KBM-7 (cell line): ENCODE data around the gene DGKB.

Experiments
- DNase-seq: peaks from one replicate; pipeline ENCODE4 v3.0.0-alpha.2; 2015
- in situ Hi-C: fragments of 300-500 bp; cut with MboI; formaldehyde crosslinking; loops from 2 replicates; pipeline ENCODE4 v1.14.3; 2020; ENCODE audit warnings: low sequenced_read_pairs, low pct_unique_long_range_greater_than_20kb, mixed read lengths

DGKB gene

GRCh38 chr7:14639801-14640200 is 262.8 kb downstream of the DGKB start:
- DNase-seq: no peak
- in situ Hi-C loops: no loop called here

- DNase-seq: no peak
Measured at GRCh38 chr7:14639329-14639728, 263.2 kb downstream of the DGKB start.

GRCh38 chr7:14637968-14638367 is 264.6 kb downstream of the DGKB start:
- in situ Hi-C loops: no loop called here

More at GRCh38 chr7:14639329-14639728, 263.2 kb downstream of the DGKB start:
- in situ Hi-C loops: no loop called here

GRCh38 chr7:14635955-14636354 is 266.6 kb downstream of the DGKB start:
- DNase-seq: no peak
- in situ Hi-C loops: no loop called here

More at GRCh38 chr7:14637968-14638367, 264.6 kb downstream of the DGKB start:
- DNase-seq: no peak

GRCh38 chr7:14630048-14630447 is 272.5 kb downstream of the DGKB start:
- in situ Hi-C loops: no loop called here
- DNase-seq: no peak

- no peak for DNase-seq
- in situ Hi-C loops: no loop called here
Measured at GRCh38 chr7:14628516-14628915, 274.0 kb downstream of the DGKB start.

GRCh38 chr7:14626076-14626475 is 276.5 kb downstream of the DGKB start:
- no peak for DNase-seq
- in situ Hi-C loops: no loop called here

- in situ Hi-C loops: no loop called here
Measured at GRCh38 chr7:14622559-14622958, 280.0 kb downstream of the DGKB start.

GRCh38 chr7:14606101-14606500 is 296.4 kb downstream of the DGKB start:
- in situ Hi-C loops: no loop called here

More at GRCh38 chr7:14622559-14622958, 280.0 kb downstream of the DGKB start:
- DNase-seq: no peak

GRCh38 chr7:14604606-14605005 is 297.9 kb downstream of the DGKB start:
- in situ Hi-C loops: no loop called here
- no peak for DNase-seq

More at GRCh38 chr7:14606101-14606500, 296.4 kb downstream of the DGKB start:
- DNase-seq: no peak

- in situ Hi-C loops: no loop called here
- no peak for DNase-seq
Measured at GRCh38 chr7:14602851-14603250, 299.7 kb downstream of the DGKB start.

- in situ Hi-C loops: no loop called here
- no peak for DNase-seq
Measured at GRCh38 chr7:14600766-14601367, 301.7 kb downstream of the DGKB start.

GRCh38 chr7:14598978-14599377 is 303.6 kb downstream of the DGKB start:
- in situ Hi-C loops: no loop called here
- DNase-seq: no peak

- in situ Hi-C loops: no loop called here
- DNase-seq: no peak
Measured at GRCh38 chr7:14596421-14596820, 306.1 kb downstream of the DGKB start.

- in situ Hi-C loops: no loop called here
- no peak for DNase-seq
Measured at GRCh38 chr7:14590206-14590605, 312.3 kb downstream of the DGKB start.

GRCh38 chr7:14585232-14585631 is 317.3 kb downstream of the DGKB start:
- DNase-seq: no peak
- in situ Hi-C loops: no loop called here

- no peak for DNase-seq
- in situ Hi-C loops: no loop called here
Measured at GRCh38 chr7:14583518-14583917, 319.0 kb downstream of the DGKB start.

- in situ Hi-C loops: no loop called here
- DNase-seq: no peak
Measured at GRCh38 chr7:14582010-14582409, 320.5 kb downstream of the DGKB start.

GRCh38 chr7:14579971-14580370 is 322.6 kb downstream of the DGKB start:
- in situ Hi-C loops: no loop called here
- DNase-seq: no peak

- DNase-seq: no peak
- in situ Hi-C loops: no loop called here
Measured at GRCh38 chr7:14576578-14576977, 326.0 kb downstream of the DGKB start.
